ENCODE data around the gene AKNA. TPM values are rescaled to one million over a fixed set of nuclear protein-coding genes. Genes with fewer than 3 reads are reported as not detected.
"Not testable (repeated sequence)": the region's sequence is repeated elsewhere in the genome, so short reads cannot be mapped to it uniquely, and the experiment has no call there.

The AKNA gene
- polyA plus RNA-seq, 1 experiment = 7.0 TPM

- ChIA-PET POLR2A (no interaction called here), CTCF (no interaction called here)
- TF ChIP-seq CTCF (IDR thresholded peaks at IDR 0.05; ENCODE audit: low read depth, low read length) = no peak
- Histone ChIP-seq H3K27ac (ENCODE audit: low read depth, low read length) (no peak overlapping the region), H3K4me3 (ENCODE audit: low read depth, low read length) (no peak overlapping the region), H3K27me3 (ENCODE audit: control insufficient read depth, insufficient read depth, low read length) (no peaks in the 10 kb centered on the region), H3K9me3 (ENCODE audit: control insufficient read depth, insufficient read depth, low read length) (no peaks in the 10 kb centered on the region)
- no peak for DNase-seq (ENCODE audit: low read depth, low spot score)
Observed at GRCh38 chr9:114324492-114324891, 63.3 kb downstream of the AKNA start.

GRCh38 chr9:114323849-114324248, 63.9 kb downstream of the AKNA start:
- POLR2A ChIA-PET; DNase-seq (ENCODE audit: low read depth, low spot score); H3K27me3 ChIP-seq (ENCODE audit: control insufficient read depth, insufficient read depth, low read length); H3K4me3 ChIP-seq (ENCODE audit: low read depth, low read length); CTCF ChIA-PET; H3K27ac ChIP-seq (ENCODE audit: low read depth, low read length); H3K9me3 ChIP-seq (ENCODE audit: control insufficient read depth, insufficient read depth, low read length): not testable (repeated sequence)

GRCh38 chr9:114322831-114323531, 64.8 kb downstream of the AKNA start, which contains the start of gene ORM1:
TSS of gene ORM1 (plus strand) at chr9:114323098. CDS start at chr9:114323134, 36 bp downstream.
- peak within 1 kb of the TSS; percentile 31 for H3K27ac ChIP-seq (ENCODE audit: low read depth, low read length)
- POLR2A ChIA-PET = interaction anchor here (0.7 kb wide), 1 partner anchor 43 kb away, joined by 3 read pairs; no protein-coding TSS in a partner anchor
- H3K9me3 ChIP-seq (ENCODE audit: control insufficient read depth, insufficient read depth, low read length); H3K27me3 ChIP-seq (ENCODE audit: control insufficient read depth, insufficient read depth, low read length); H3K4me3 ChIP-seq (ENCODE audit: low read depth, low read length); DNase-seq (ENCODE audit: low read depth, low spot score); CTCF ChIA-PET: not testable (repeated sequence)

- not testable (repeated sequence) for DNase-seq (ENCODE audit: low read depth, low spot score); H3K27me3 ChIP-seq (ENCODE audit: control insufficient read depth, insufficient read depth, low read length); H3K4me3 ChIP-seq (ENCODE audit: low read depth, low read length); H3K9me3 ChIP-seq (ENCODE audit: control insufficient read depth, insufficient read depth, low read length)
- H3K27ac ChIP-seq (ENCODE audit: low read depth, low read length) = peak overlapping the region; percentile 31
- ChIA-PET POLR2A (interaction anchor here (0.7 kb wide), 1 partner anchor 44 kb away, joined by 3 read pairs; no protein-coding TSS in a partner anchor), CTCF (interaction anchor here (0.7 to 2.8 kb wide), 3 partner anchors 17 to 270 kb away, joined by 3 to 13 read pairs (median 4); no protein-coding TSS in a partner anchor)
Observed at GRCh38 chr9:114322160-114322818, 65.5 kb downstream of the AKNA start.

- POLR2A ChIA-PET = no interaction called here
- H3K27ac ChIP-seq (ENCODE audit: low read depth, low read length) = peak overlapping the region; percentile 31
- CTCF ChIA-PET = interaction anchor here (0.7 to 2.8 kb wide), 4 partner anchors 17 to 270 kb away, joined by 3 to 13 read pairs (median 4); no protein-coding TSS in a partner anchor
Observed at GRCh38 chr9:114321759-114322158, 66.0 kb downstream of the AKNA start.

GRCh38 chr9:114320710-114321109, 67.1 kb downstream of the AKNA start:
- H3K9me3 ChIP-seq (ENCODE audit: control insufficient read depth, insufficient read depth, low read length); DNase-seq (ENCODE audit: low read depth, low spot score); H3K27ac ChIP-seq (ENCODE audit: low read depth, low read length); H3K27me3 ChIP-seq (ENCODE audit: control insufficient read depth, insufficient read depth, low read length); H3K4me3 ChIP-seq (ENCODE audit: low read depth, low read length): not testable (repeated sequence)
- ChIA-PET CTCF (interaction anchor here (0.9 to 2.8 kb wide), 4 partner anchors 18 to 238 kb away, joined by 3 to 13 read pairs (median 10); no protein-coding TSS in a partner anchor), POLR2A (interaction anchor here (0.7 kb wide), 1 partner anchor 28 kb away, joined by 4 read pairs; no protein-coding TSS in a partner anchor)

More at GRCh38 chr9:114321759-114322158, 66.0 kb downstream of the AKNA start:
- H3K27me3 ChIP-seq (ENCODE audit: control insufficient read depth, insufficient read depth, low read length) = no peaks in the 10 kb centered on the region
- DNase-seq (ENCODE audit: low read depth, low spot score) = no peak
- H3K9me3 ChIP-seq (ENCODE audit: control insufficient read depth, insufficient read depth, low read length) = no peaks in the 10 kb centered on the region
- H3K4me3 ChIP-seq (ENCODE audit: low read depth, low read length) = no peak overlapping the region
- TF ChIP-seq CTCF (IDR thresholded peaks at IDR 0.05; ENCODE audit: low read depth, low read length) = no peak

All from AG04450 (cell line).